Measurements from ENCODE around the gene CDKN1C.

DNA sequence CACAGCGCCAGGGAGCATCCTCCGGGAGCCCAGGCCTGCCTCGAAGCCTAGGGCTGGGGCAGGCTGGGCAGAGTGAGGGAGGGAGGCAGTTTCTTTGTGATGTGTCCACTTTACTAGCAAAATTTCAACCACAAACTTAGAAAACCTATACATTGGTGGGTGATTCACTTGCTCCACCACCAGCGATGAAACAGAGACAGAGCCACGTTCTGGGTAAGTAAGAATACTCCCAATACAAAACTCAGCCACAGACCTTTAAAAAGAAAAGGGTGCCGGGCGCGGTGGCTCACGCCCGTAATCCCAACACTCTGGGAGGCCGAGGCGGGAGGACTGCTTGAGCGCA, 22.3 kb downstream of the CDKN1C start:
- TF ChIP-seq POLR2AphosphoS5 (IDR thresholded peaks at IDR 0.05) = no peak
- TF ChIP-seq, protein P1, sequence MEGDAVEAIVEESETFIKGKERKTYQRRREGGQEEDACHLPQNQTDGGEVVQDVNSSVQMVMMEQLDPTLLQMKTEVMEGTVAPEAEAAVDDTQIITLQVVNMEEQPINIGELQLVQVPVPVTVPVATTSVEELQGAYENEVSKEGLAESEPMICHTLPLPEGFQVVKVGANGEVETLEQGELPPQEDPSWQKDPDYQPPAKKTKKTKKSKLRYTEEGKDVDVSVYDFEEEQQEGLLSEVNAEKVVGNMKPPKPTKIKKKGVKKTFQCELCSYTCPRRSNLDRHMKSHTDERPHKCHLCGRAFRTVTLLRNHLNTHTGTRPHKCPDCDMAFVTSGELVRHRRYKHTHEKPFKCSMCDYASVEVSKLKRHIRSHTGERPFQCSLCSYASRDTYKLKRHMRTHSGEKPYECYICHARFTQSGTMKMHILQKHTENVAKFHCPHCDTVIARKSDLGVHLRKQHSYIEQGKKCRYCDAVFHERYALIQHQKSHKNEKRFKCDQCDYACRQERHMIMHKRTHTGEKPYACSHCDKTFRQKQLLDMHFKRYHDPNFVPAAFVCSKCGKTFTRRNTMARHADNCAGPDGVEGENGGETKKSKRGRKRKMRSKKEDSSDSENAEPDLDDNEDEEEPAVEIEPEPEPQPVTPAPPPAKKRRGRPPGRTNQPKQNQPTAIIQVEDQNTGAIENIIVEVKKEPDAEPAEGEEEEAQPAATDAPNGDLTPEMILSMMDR (IDR thresholded peaks at IDR 0.05) = no peak
- no peak for TF ChIP-seq EP300 (IDR thresholded peaks at IDR 0.05)
- no peak for TF ChIP-seq POLR2A (IDR thresholded peaks at IDR 0.05; ENCODE audit: low read depth)
